Hematopoietic multipotent progenitor cell treated with erythropoietin and hydrocortisone succinate and interleukin-3 and kit ligand, for 8 days (in vitro differentiated cells): Measurements from ENCODE around the gene TNFRSF17.
A peak's percentile ranks its signal among the peaks of the same experiment; 100 is the strongest.

Experiments used
- DNase-seq: peaks from one replicate; pipeline ENCODE4 v3.0.0-alpha.2; 2015

The TNFRSF17 gene

GRCh38 chr16:11972128-11972527 lies 7.1 kb downstream of the TNFRSF17 start:
- DNase-seq, result peak; percentile 50

DNA sequence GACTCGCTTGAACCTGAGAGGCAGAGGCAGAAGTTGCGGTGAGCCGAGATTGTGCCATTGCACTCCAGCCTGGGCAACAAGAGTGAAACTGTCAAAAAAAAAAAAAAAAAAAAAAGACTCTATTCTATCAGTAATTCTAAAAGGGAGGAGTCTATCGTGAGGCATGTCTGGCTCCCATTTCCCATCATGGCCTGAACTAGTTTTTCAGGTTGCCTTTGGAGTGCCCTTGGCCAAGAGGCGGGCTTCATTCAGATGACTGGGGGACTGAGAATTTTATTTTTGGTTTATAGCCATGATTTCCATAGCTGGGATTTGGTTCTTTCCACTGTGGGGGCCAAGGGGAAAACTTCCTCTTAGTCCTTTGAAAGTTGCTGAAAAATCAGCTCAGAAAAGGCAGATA lies 8.1 kb downstream of the TNFRSF17 start:
- DNase-seq, result no peak

DNA sequence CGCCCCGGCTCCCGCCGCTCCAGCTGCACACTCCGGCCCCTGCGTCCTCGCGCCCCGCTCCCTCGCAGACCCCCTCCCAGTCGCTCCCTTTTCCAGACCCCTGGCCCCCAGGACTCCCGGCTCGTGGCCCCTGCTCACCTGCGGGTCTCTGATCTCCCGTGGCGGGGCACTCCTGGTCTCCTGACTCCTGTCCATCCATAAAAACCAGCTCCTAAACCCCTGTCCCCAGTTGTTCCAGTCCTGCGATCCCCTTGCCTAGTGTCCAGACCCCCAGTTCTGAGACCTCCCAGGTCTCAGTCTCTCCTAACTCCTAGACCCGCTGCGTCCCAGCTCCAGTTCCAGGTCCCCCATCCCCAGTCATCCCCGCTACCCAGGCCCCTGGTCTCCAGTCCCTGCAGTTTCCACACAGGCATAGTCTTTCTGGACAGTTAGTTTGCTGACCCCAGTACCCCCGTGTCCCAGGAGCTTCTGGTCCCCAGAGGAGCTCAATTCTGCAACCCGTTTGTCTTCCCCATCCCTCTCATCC lies 11.9 kb downstream of the TNFRSF17 start:
- DNase-seq, result no peak

DNA sequence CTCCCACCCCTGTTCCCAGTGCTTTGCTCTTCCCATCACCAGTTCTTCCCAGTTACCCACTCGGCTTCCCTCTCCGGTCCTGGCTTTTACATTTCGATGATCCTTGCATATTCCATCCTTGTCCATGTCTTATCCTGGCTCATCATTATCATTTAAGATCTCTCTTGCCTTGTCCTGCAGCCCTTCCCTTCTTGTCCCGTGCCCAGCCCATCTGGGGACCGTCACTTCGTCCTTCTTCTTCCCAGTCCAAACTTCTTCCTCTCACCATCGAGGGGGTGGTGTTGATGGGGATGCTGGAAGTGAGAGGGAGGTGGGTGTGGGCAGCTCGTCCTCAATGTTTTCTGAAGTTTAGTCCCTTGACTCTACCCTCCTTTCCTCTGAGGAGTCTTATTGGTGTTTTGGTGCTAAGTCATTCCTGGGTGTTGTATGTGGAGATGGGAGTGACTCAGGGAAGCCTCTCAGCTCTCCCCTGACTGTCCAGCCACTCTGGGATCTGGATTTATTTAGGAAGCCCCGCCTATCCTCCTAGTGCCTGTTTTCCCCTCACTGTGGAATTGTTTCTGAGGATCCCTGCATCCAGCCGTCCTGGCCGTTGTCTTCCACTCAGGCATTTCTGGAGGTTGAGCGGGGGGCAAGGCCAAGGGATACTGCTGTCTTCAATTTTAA lies 12.5 kb downstream of the TNFRSF17 start:
- DNase-seq, result no peak

DNA sequence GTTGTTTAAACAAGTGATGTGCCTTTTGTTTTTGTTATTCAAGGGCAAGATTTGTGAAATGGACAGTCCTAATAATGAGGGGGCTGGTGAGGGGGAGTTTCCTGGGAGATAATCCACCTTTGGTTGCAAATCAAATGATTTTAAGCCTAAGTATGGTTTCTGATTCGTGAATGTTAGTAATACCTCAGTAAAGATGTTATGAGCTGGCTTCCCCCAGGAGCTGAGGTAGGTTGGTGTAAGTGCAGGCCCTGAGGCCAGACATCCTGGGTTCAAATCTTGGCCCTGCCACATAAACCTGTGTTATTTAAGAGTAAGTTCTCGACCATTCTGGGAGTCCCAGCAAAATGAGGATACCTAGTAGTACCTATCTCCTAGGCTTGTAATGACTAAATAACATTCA lies 13.1 kb downstream of the TNFRSF17 start:
- no peak for DNase-seq

DNA sequence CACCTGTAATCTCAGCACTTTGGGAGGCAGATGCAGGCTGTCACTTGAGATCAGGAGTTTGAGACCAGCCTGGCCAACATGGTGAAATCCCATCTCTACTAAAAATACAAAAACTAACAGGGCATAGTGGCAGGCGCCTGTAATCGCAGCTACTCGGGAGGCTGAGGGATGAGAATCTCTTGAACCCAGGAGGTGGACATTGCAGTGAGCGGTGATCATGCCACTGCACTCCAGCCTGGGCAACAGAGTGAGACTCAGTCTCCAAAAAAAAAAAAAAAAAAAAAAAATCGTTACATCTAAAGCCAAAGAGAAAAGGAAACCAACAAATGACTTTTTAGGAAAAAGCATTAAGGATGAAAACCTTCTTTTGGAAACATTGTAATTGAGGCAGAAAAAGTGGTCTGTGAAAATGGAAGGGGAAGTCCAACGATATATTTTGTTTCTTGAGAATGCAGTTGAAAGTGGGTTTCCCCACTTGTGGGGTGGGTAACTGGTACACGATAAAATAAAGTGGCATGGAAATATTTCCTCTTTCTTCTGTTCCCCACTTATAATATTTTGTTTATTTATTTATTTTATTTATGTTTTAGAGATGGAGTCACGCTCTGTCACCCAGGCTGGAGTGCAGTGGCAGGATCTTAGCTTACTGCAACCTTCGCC lies 14.1 kb downstream of the TNFRSF17 start:
- DNase-seq, result no peak

- DNase-seq, result peak; percentile 9
Observed at GRCh38 chr16:11980136-11980844, 15.3 kb downstream of the TNFRSF17 start.

- no peak for DNase-seq
Observed at GRCh38 chr16:11985250-11985649, 20.2 kb downstream of the TNFRSF17 start.

GRCh38 chr16:11986521-11987057 lies 21.6 kb downstream of the TNFRSF17 start:
- no peak for DNase-seq

GRCh38 chr16:11988258-11988978 lies 23.4 kb downstream of the TNFRSF17 start:
- DNase-seq, result no peak

DNA sequence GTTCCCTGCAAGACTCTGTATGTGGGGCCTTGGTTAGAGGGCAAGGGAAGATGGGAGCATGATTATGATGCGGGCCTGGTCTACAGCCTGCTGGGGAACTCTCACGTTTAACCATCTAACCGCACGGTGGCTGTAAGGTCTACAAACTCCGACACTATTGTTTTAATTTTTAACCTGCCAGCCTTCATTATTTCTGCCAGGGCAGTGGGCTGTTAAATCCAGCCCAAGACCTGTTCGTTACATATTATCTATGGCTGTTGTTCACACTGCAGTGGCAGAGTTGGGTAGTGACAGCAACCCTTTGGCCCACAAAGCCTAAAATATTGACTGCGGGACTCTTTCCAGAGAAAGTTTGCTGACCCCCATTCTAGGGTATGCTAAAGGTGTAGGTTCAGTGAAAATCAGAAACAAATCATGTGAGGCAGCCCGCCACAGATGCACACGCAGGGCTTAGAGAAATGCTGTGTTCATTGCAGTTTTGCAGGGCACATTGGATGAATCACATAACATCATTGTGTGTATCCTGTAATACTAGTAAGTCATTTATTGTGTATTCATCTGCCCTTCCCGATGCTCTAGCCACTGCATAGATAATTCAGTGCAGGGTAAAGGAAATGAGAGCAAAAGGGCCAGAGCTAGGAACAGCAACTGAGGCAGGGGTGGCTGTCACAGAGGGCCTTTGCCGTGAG lies 25.8 kb downstream of the TNFRSF17 start:
- DNase-seq, result no peak

- no peak for DNase-seq
Observed at GRCh38 chr16:11992008-11992584, 27.1 kb downstream of the TNFRSF17 start.

- no peak for DNase-seq
Observed at GRCh38 chr16:11992586-11993524, 27.8 kb downstream of the TNFRSF17 start.

DNA sequence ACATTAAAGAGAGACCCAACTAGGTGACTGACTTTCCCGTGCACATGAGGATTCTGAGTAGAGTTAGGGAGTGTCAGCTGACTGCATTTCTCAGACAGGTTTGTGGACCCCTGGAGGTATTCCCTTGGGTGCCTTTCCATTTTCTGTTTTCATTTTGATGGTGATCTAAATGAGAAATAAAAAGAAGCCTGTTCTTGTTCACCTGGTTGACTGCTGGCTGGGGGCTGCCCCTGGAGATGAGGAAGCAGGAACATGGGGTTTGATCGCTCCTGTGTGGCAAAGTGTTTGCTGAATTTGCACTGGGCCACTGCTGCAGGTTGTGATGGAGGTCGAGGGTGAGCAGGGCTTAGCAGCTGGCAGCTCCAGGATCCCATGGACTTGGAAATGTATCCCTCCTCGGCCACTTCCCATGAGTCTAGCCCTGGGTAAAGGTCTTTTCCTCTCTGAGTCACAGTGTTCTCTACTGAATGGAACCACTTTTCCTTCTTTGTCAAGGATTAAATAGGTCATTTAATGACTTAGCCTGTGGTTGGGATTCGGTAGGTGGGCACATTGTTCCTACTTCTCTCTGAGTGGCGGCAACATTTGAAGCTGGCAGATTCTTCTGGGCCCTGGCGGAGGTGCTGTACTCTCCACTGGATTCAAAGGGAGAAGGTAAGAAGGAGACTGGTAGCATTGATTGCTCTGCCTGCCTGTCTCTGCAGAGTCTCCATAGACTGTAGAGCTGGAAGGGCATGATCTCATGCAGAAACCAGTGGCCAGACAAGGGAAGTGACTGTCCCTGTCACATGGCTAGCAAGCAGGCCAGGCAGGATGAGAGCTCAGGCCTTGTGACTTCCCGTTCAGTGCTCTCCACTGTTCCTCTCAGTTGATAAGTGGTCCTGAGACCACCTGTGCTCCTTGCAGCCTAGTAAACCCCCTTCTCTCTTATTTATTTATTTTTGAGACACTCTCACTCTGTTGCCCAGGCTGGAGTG lies 29.4 kb downstream of the TNFRSF17 start:
- no peak for DNase-seq

- DNase-seq, result no peak
Observed at GRCh38 chr16:11996433-11997330, 31.7 kb downstream of the TNFRSF17 start.

GRCh38 chr16:12000032-12000431 lies 35.0 kb downstream of the TNFRSF17 start:
- DNase-seq, result no peak

DNA sequence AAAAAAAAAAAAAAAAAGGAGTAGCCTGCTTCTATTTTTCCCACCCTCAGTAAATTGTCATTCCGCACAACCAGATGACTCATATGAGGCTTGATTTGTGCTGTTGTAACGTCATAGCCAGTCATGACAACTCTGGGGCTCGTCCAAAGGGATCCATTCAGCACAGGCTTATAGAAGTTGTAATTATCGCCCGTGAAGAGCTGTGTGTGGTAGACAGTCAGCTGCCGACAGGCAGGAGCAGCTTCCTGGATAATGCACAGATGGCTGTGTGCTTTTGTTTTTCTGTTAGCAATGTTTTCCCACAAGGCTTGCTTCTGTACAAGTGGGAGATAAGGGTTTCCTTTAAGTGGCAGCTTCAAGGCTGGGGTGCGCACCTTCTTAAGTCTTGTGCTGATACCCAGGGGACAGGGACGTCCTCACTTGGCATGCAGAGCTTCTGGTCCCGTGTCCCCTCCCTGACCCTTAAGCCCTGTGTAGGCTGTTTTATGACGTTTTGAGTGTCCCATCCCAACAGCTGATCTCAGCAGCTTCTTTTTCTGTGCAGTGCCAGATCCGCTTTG lies 37.5 kb downstream of the TNFRSF17 start:
- peak; percentile 14 for DNase-seq

GRCh38 chr16:12006637-12007036 lies 41.6 kb downstream of the TNFRSF17 start:
- no peak for DNase-seq
